Keratinocyte (primary cell): ENCODE data around the gene TMEM132C. TPM values are rescaled to one million over a fixed set of nuclear protein-coding genes. Genes with fewer than 3 reads are reported as not detected.

ENCODE experiments used
- DNase-seq: peaks from one replicate; pipeline ENCODE4 v3.0.0-alpha.2; 2011; ENCODE audit warnings: low read depth, missing footprints, low spot score
- FAIRE-seq: peaks from 2 replicates; lab custom pipeline; 2011; peaks lifted over from hg19 to GRCh38; lab: Jason Lieb, UNC
- H2AFZ ChIP-seq: 2 replicates; pipeline ENCODE4 v1.6.0; 2012; ENCODE audit warnings: low read length, control low read depth, inconsistent platforms; ENCODE audit not compliant: control insufficient read depth
- H3K27ac ChIP-seq: 2 replicates; pipeline ENCODE4 v1.5.1; 2011; ENCODE audit warnings: low read length; ENCODE audit not compliant: control insufficient read depth, insufficient read depth
- H3K27me3 ChIP-seq: 3 replicates; pipeline ENCODE4 v1.6.0; 2011; ENCODE audit warnings: low read length; ENCODE audit not compliant: control insufficient read depth, insufficient read depth; ENCODE audit errors: extremely low read depth
- H3K36me3 ChIP-seq, 2 experiments: 2 replicates in 1 of 2; 3 replicates in 1 of 2; pipeline ENCODE4 v1.5.1; 2011; ENCODE audit warnings: low read length in 2 of 2, mild to moderate bottlenecking in 1 of 2; ENCODE audit not compliant: control insufficient read depth in 2 of 2, insufficient read depth in 2 of 2; ENCODE audit errors: extremely low read depth in 1 of 2
- H3K4me1 ChIP-seq: 3 replicates; pipeline ENCODE4 v1.5.1; 2011; ENCODE audit warnings: low read length; ENCODE audit not compliant: control insufficient read depth, insufficient read depth; ENCODE audit errors: extremely low read depth
- H3K4me2 ChIP-seq: 3 replicates; pipeline ENCODE4 v1.6.0; 2011; ENCODE audit warnings: low read depth, low read length; ENCODE audit not compliant: control insufficient read depth, insufficient read depth; ENCODE audit errors: extremely low read depth
- H3K4me3 ChIP-seq, 3 experiments: fragments of 200-600 bp in 1 of 3; sonication (generic) in 1 of 3; 2 replicates in 2 of 3; 3 replicates in 1 of 3; pipeline ENCODE4 v1.5.1; 2011 to 2016; ENCODE audit warnings: low read length in 3 of 3, mild to moderate bottlenecking in 3 of 3, control low read depth in 2 of 3, inconsistent platforms in 1 of 3, low read depth in 1 of 3, mixed read lengths in 1 of 3, mixed run types in 1 of 3, moderate library complexity in 1 of 3; ENCODE audit not compliant: control insufficient read depth in 2 of 3, insufficient read depth in 2 of 3; ENCODE audit errors: extremely low read depth in 1 of 3
- H3K79me2 ChIP-seq: 2 replicates; pipeline ENCODE4 v1.6.0; 2012; ENCODE audit warnings: low read length; ENCODE audit not compliant: control insufficient read depth, insufficient read depth
- H3K9ac ChIP-seq: 3 replicates; pipeline ENCODE4 v1.6.0; 2011; ENCODE audit warnings: low read length; ENCODE audit not compliant: control insufficient read depth, insufficient read depth; ENCODE audit errors: extremely low read depth
- H3K9me1 ChIP-seq: 3 replicates; pipeline ENCODE4 v1.6.0; 2011; ENCODE audit warnings: low read length; ENCODE audit not compliant: control insufficient read depth, insufficient read depth; ENCODE audit errors: extremely low read depth
- H3K9me3 ChIP-seq: 2 replicates; pipeline ENCODE4 v1.5.1; 2012; ENCODE audit warnings: low read depth, low read length; ENCODE audit not compliant: control insufficient read depth
- H4K20me1 ChIP-seq: 3 replicates; pipeline ENCODE4 v1.6.0; 2011; ENCODE audit warnings: low read length; ENCODE audit not compliant: control insufficient read depth, insufficient read depth; ENCODE audit errors: extremely low read depth
- CTCF ChIP-seq, 3 experiments: IDR thresholded peaks in 1 of 3; conservative IDR thresholded peaks in 1 of 3; optimal IDR thresholded peaks in 1 of 3; 2 replicates in 2 of 3; 3 replicates in 1 of 3; pipeline versions ENCODE3 to v1.5.1; 2011; ENCODE audit warnings: low read length in 3 of 3, mild to moderate bottlenecking in 3 of 3, moderate library complexity in 2 of 3, control low read depth in 1 of 3, inconsistent platforms in 1 of 3; ENCODE audit not compliant: insufficient read depth in 2 of 3; ENCODE audit errors: extremely low read depth in 1 of 3
- EZH2 ChIP-seq: IDR thresholded peaks from one replicate; pipeline ENCODE4 v1.6.1; 2012; ENCODE audit warnings: inconsistent platforms, mild to moderate bottlenecking, low read length, moderate library complexity
- dilution Hi-C: fragments of 300-500 bp; cut with MboI; formaldehyde crosslinking; loops from one replicate; pipeline ENCODE4 v1.7.0; 2020; ENCODE audit warnings: low sequenced_read_pairs; ENCODE audit not compliant: extremely low pct_ligation_motif_present
- polyA plus RNA-seq, 5 experiments: library from polyadenylated mRNA; depleted of rRNA in 3 of 5; stranded (reverse) in 3 of 5; stranded (forward) in 1 of 5; unstranded in 1 of 5; fragments of >200 nt; gene quantifications; 1 replicate in 1 of 5; 2 replicates in 3 of 5; 3 replicates in 1 of 5; pipeline versions ENCODE4 v1.2.1 to v1.2.3, GENCODE V29; 2011 to 2012; ENCODE audit warnings: missing spikeins in 2 of 5, low read depth in 1 of 5, low replicate concordance in 1 of 5

TMEM132C gene
- polyA plus RNA-seq, 1 donor (not counting 4 experiments of a cell fraction or from before 2014, with no cell fraction given) = not detected

GRCh38 chr12:128685903-128686475, 419.0 kb downstream of the TMEM132C start:
- H4K20me1 ChIP-seq = no peaks in the 10 kb centered on the region
- dilution Hi-C loops = no loop called here
- H3K9ac ChIP-seq = no peak overlapping the region
- peaks cover 14% of the 10 kb centered on the region for H3K9me3 ChIP-seq
- H3K9me1 ChIP-seq = no peaks in the 10 kb centered on the region
- no peak overlapping the region for H3K27ac ChIP-seq
- no peaks in the 10 kb centered on the region for H3K4me1 ChIP-seq
- no peak overlapping the region for H3K4me3 ChIP-seq
- TF ChIP-seq EZH2 (no peak), CTCF (optimal IDR thresholded peaks at IDR 0.05 in 1 of 3, IDR thresholded peaks at IDR 0.05 in 1 of 3, conservative IDR thresholded peaks at IDR 0.05 in 1 of 3; ENCODE audit: extremely low read depth in 1 of 3, insufficient read depth in 2 of 3, low read length in 3 of 3) (no peak)
- H2AFZ ChIP-seq = no peak overlapping the region
- H3K4me2 ChIP-seq = no peak overlapping the region
- H3K27me3 ChIP-seq = no peaks in the 10 kb centered on the region
- FAIRE-seq = no peak
- H3K36me3 ChIP-seq = no peaks in the 10 kb centered on the region
- DNase-seq = no peak
- H3K79me2 ChIP-seq = no peaks in the 10 kb centered on the region

GRCh38 chr12:128687851-128688250, 420.9 kb downstream of the TMEM132C start:
- Histone ChIP-seq H2AFZ (no peak overlapping the region), H3K9ac (no peak overlapping the region), H3K9me1 (no peaks in the 10 kb centered on the region), H4K20me1 (no peaks in the 10 kb centered on the region), H3K4me3 (no peak overlapping the region), H3K4me2 (no peak overlapping the region), H3K9me3 (peaks cover 16% of the 10 kb centered on the region), H3K27ac (no peak overlapping the region), H3K27me3 (no peaks in the 10 kb centered on the region), H3K4me1 (no peaks in the 10 kb centered on the region), H3K79me2 (no peaks in the 10 kb centered on the region), H3K36me3 (no peaks in the 10 kb centered on the region)
- no peak for FAIRE-seq
- dilution Hi-C loops = no loop called here
- no peak for TF ChIP-seq CTCF (optimal IDR thresholded peaks at IDR 0.05 in 1 of 3, IDR thresholded peaks at IDR 0.05 in 1 of 3, conservative IDR thresholded peaks at IDR 0.05 in 1 of 3; ENCODE audit: extremely low read depth in 1 of 3, insufficient read depth in 2 of 3, low read length in 3 of 3)
- no peak for TF ChIP-seq EZH2
- DNase-seq = no peak
